HG03060 (cell line): Measurements from ENCODE around the gene DDX56.
"Not testable (repeated sequence)": the region's sequence is repeated elsewhere in the genome, so short reads cannot be mapped to it uniquely, and the experiment has no call there.

Source experiments
- ATAC-seq: cut with Tn5 transposase; IDR thresholded peaks from one replicate; pipeline ENCODE4 v1.9.1; 2021; ENCODE audit warnings: low read depth, moderate number of reproducible peaks; ENCODE audit not compliant: unreplicated experiment

Gene DDX56

GRCh38 chr7:44564606-44565005 is 9.1 kb downstream of the DDX56 start:
- no peak for ATAC-seq

- no peak for ATAC-seq
These were observed 10.5 kb downstream of the DDX56 start for GRCh38 chr7:44563171-44563679.

GRCh38 chr7:44562622-44562962 is 11.1 kb downstream of the DDX56 start:
- not testable (repeated sequence) for ATAC-seq

GRCh38 chr7:44561962-44562621 is 11.6 kb downstream of the DDX56 start:
- ATAC-seq, result no peak

GRCh38 chr7:44561481-44561880 is 12.2 kb downstream of the DDX56 start:
- ATAC-seq, result no peak

- no peak for ATAC-seq
These were observed 14.2 kb downstream of the DDX56 start for GRCh38 chr7:44559485-44559884.

- no peak for ATAC-seq
These were observed 16.2 kb downstream of the DDX56 start for GRCh38 chr7:44557485-44557884.

GRCh38 chr7:44555350-44555749 is 18.4 kb downstream of the DDX56 start:
- no peak for ATAC-seq

GRCh38 chr7:44552473-44553005 is 21.2 kb downstream of the DDX56 start:
- ATAC-seq, result not testable (repeated sequence)

GRCh38 chr7:44549457-44549856 is 24.3 kb downstream of the DDX56 start:
- no peak for ATAC-seq

- ATAC-seq, result no peak
These were observed 24.8 kb downstream of the DDX56 start for GRCh38 chr7:44548893-44549292.

- no peak for ATAC-seq
These were observed 26.0 kb downstream of the DDX56 start for GRCh38 chr7:44547536-44548231.

GRCh38 chr7:44541876-44542610 is 31.7 kb downstream of the DDX56 start:
- no peak for ATAC-seq

- ATAC-seq, result no peak
These were observed 32.5 kb downstream of the DDX56 start, which contains the start of gene NPC1L1 for GRCh38 chr7:44541028-44541869. Gene NPC1L1 (minus strand): TSS chr7:44541330. CDS start chr7:44541259, 71 bp downstream.

- ATAC-seq, result no peak
These were observed 33.1 kb downstream of the DDX56 start for GRCh38 chr7:44540592-44541027.

- ATAC-seq, result no peak
These were observed 33.8 kb downstream of the DDX56 start for GRCh38 chr7:44539669-44540506.

- ATAC-seq, result no peak
These were observed 34.7 kb downstream of the DDX56 start for GRCh38 chr7:44538798-44539668.

GRCh38 chr7:44538093-44538797 is 35.5 kb downstream of the DDX56 start:
- no peak for ATAC-seq
